ENCODE measurements around the gene GAA.

- TF ChIP-seq CTCF (IDR thresholded peaks at IDR 0.05; ENCODE audit: low read depth, low read length, missing input control) = no peak
- no peak for TF ChIP-seq TAF1 (conservative IDR thresholded peaks at IDR 0.05)
- no peak for TF ChIP-seq RXRA (IDR thresholded peaks at IDR 0.05)
Observed at GRCh38 chr17:80168371-80168770, 67.0 kb downstream of the GAA start.
